K562 (cell line): ENCODE data around the gene HOXB4. TPM values are rescaled to one million over a fixed set of nuclear protein-coding genes. Genes with fewer than 3 reads are reported as not detected.

Source experiments
- DLX4 ChIP-seq: fragments of 250-450 bp; sonication (Bioruptor Pico); IDR thresholded peaks from 2 replicates; pipeline ENCODE4 v1.6.1; 2021; ENCODE audit warnings: mild to moderate bottlenecking
- ELF1 ChIP-seq: fragments of 200-800 bp; sonication (Bioruptor generic); IDR thresholded peaks from 2 replicates; pipeline ENCODE4 v1.6.1; 2016; ENCODE audit warnings: missing genetic modification characterization, missing compliant biosample characterization
- FIP1L1 ChIP-seq: fragments of 200-400 bp; formaldehyde crosslinking; IDR thresholded peaks from 2 replicates; pipeline ENCODE4 v1.6.1; 2018; ENCODE audit warnings: mild to moderate bottlenecking, low read depth, low read length; ENCODE audit not compliant: poor library complexity, severe bottlenecking
- HDAC6 ChIP-seq: IDR thresholded peaks from 2 replicates; pipeline ENCODE4 v1.6.1; 2012; ENCODE audit warnings: low read depth, mild to moderate bottlenecking, control low read depth, inconsistent platforms, low read length, moderate library complexity
- HOMEZ ChIP-seq: fragments of 250-450 bp; sonication (Bioruptor Pico); IDR thresholded peaks from 2 replicates; pipeline ENCODE4 v1.4.0; 2020; ENCODE audit warnings: mild to moderate bottlenecking, moderate library complexity
- MBD2 ChIP-seq: sonication (generic); IDR thresholded peaks from 2 replicates; pipeline ENCODE4 v1.6.1; 2016; ENCODE audit warnings: low read depth, borderline replicate concordance
- NCOA4 ChIP-seq: fragments of 450-650 bp; IDR thresholded peaks from 2 replicates; pipeline ENCODE4 v1.6.1; 2018; ENCODE audit warnings: mild to moderate bottlenecking; ENCODE audit not compliant: partially characterized antibody
- PBX2 ChIP-seq, 2 experiments: IDR thresholded peaks in 1 of 2; conservative IDR thresholded peaks in 1 of 2; 2 replicates each; pipeline ENCODE4 v1.6.1; 2016; ENCODE audit warnings: low read depth in 2 of 2, mild to moderate bottlenecking in 1 of 2, missing compliant biosample characterization in 1 of 2, missing genetic modification characterization in 1 of 2, moderate library complexity in 1 of 2
- PPARD ChIP-seq: fragments of 250-450 bp; sonication (Bioruptor Pico); IDR thresholded peaks from 2 replicates; pipeline ENCODE4 v1.8.0; 2022; ENCODE audit warnings: inconsistent platforms, mild to moderate bottlenecking, moderate library complexity
- SMC3 ChIP-seq: conservative IDR thresholded peaks from 2 replicates; pipeline ENCODE4 v1.6.1; 2011; ENCODE audit warnings: low read depth, low read length, improper control_type of control experiment; ENCODE audit not compliant: insufficient read depth
- TARDBP ChIP-seq: fragments of 450-650 bp; IDR thresholded peaks from 2 replicates; pipeline ENCODE4 v1.6.1; 2016
- TCF3 ChIP-seq: sonication (generic); formaldehyde crosslinking; IDR thresholded peaks from 2 replicates; pipeline ENCODE4 v1.4.0; 2020; ENCODE audit warnings: mild to moderate bottlenecking, missing genetic modification reagents
- TCF7 ChIP-seq: sonication (generic); IDR thresholded peaks from 2 replicates; pipeline ENCODE4 v1.6.1; 2016; ENCODE audit warnings: antibody characterized with exemption, borderline replicate concordance
- ZEB2 ChIP-seq: fragments of 450-650 bp; IDR thresholded peaks from 2 replicates; pipeline ENCODE4 v1.6.1; 2016
- ZHX1 ChIP-seq: fragments of 150-350 bp; conservative IDR thresholded peaks from 2 replicates; pipeline ENCODE4 v1.6.1; 2014; ENCODE audit warnings: low read length
- ZNF277 ChIP-seq: fragments of 250-450 bp; sonication (Bioruptor Pico); IDR thresholded peaks from 2 replicates; pipeline ENCODE4 v1.8.0; 2022; ENCODE audit warnings: inconsistent platforms, mild to moderate bottlenecking, moderate library complexity, borderline replicate concordance
- ZNF445 ChIP-seq: fragments of 250-450 bp; sonication (Bioruptor Pico); IDR thresholded peaks from 2 replicates; pipeline ENCODE4 v1.4.0; 2020; ENCODE audit warnings: low read depth, mild to moderate bottlenecking, moderate library complexity
- polyA plus RNA-seq, 8 experiments: library from polyadenylated mRNA; depleted of rRNA in 4 of 8; stranded (reverse) in 5 of 8; unstranded in 3 of 8; fragments of >200 nt; fragmentation: Nextera tagmentation in 2 of 8; fragmentation: Illumina TruSeq in 1 of 8; extraction: Ambion mirVana in 2 of 8; extraction: Trizol in 1 of 8; gene quantifications; 2 replicates each; pipeline versions ENCODE4 v1.2.1 to v1.2.3, GENCODE V29; 2011 to 2014; ENCODE audit warnings: inconsistent platforms in 1 of 8, missing spikeins in 1 of 8
- total RNA-seq, 7 experiments: library from RNA; depleted of rRNA in 6 of 7; stranded (reverse); fragments of >200 nt in 6 of 7; fragmentation: Illumina TruSeq in 2 of 7; extraction: Trizol in 2 of 7; gene quantifications; 2 replicates each; pipeline versions ENCODE4 v1.2.1 to v1.2.3, GENCODE V29; 2011 to 2021; ENCODE audit warnings: low replicate concordance in 1 of 7

Gene HOXB4
- total and polyA plus RNA-seq, 9 of the 15 experiments (the other 6 are each of a cell fraction or from before 2014, with no cell fraction given): 1.6 to 34.9 (median 14.9) TPM

GRCh38 chr17:48555258-48556228, 22.6 kb downstream of the HOXB4 start (continued):
- TF ChIP-seq PBX2 (CRISPR knock-in tag; IDR thresholded peaks at IDR 0.05; ENCODE audit: low read depth): peak; percentile 84
- TF ChIP-seq PBX2 (tag; conservative IDR thresholded peaks at IDR 0.05; ENCODE audit: low read depth): peak; percentile 98
- no peak for TF ChIP-seq NCOA4
- TF ChIP-seq ZNF277: no peak
- TF ChIP-seq ZEB2: no peak
- TF ChIP-seq DLX4 (CRISPR knock-in tag): no peak
- TF ChIP-seq SMC3: no peak
- TF ChIP-seq MBD2: peak; percentile 42; the same call in 1 of the 2 replicates
- TF ChIP-seq ELF1 (tag): peak; percentile 82
- no peak for TF ChIP-seq ZHX1
- TF ChIP-seq TCF3 (CRISPR knock-in tag): peak; percentile 55
- TF ChIP-seq PPARD (CRISPR knock-in tag): no peak
- TF ChIP-seq HDAC6: no peak
- no peak for TF ChIP-seq TCF7
- TF ChIP-seq HOMEZ: no peak
- no peak for TF ChIP-seq FIP1L1
- TF ChIP-seq TARDBP: 0 out of 2 replicates have a peak, but pooled peaks have one; percentile 35
- TF ChIP-seq ZNF445 (CRISPR knock-in tag): no peak
